ENCODE data around the gene COL4A1.

Gene COL4A1

GRCh38 chr13:110233181-110233950 is 73.6 kb downstream of the COL4A1 start:
- no peak for FAIRE-seq

- FAIRE-seq, result no peak
Observed at GRCh38 chr13:110232756-110233155, 74.2 kb downstream of the COL4A1 start.

DNA sequence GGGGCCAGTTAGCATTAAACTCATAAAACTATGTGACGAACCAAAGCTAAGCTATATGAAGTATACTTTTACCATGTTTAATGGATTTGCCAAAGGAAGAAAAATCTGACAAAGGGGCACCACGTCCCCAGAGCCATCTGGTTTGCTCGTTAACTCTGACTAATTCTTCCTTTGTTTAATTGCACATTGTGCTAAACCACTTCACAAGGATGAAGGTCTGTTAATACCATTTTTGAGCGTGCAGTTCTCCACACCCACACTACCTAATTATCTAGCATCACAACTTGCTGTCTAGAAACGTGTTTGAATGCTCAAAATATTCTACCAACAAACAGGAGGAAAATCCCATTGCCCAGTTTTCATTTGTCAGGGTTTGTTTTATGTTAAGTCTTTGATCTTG is 74.8 kb downstream of the COL4A1 start:
- no peak for FAIRE-seq

- no peak for FAIRE-seq
Observed at GRCh38 chr13:110231348-110232047, 75.5 kb downstream of the COL4A1 start.

- FAIRE-seq, result no peak
Observed at GRCh38 chr13:110230661-110231347, 76.2 kb downstream of the COL4A1 start.

DNA sequence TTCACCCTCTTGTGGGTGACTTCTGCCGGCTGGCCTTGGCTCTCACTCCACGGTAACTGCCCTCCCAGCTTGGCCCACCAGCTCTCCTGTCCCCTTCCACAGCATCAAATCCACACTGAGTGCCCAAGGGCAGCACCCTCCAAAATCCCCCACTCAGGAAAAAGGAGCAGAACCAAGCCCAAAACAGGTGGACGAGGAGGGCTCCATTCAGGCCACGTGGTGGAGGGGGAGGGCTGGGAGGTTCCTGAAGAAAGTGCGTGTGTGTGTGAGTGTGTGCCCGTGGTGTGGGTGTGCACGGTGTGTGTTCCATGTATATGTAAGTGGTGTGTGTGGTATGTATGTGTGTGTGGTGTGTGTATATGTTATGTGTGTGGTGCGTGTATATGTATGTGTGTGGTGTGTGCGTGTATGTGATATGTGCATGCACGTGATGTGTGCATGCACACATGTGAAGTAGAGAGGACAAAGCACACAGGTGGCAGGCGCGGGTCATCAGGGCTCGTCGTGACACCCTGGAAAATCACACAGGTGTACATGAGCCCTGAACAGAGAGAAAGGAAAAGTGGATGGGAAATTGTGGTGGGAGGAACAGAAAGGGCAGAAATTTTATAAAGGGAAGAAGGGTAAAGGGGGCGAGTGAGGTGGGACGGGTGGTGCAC is 76.9 kb downstream of the COL4A1 start:
- FAIRE-seq, result no peak

GRCh38 chr13:110228936-110229904 is 77.7 kb downstream of the COL4A1 start:
- FAIRE-seq, result no peak

GRCh38 chr13:110227864-110228643 is 78.9 kb downstream of the COL4A1 start:
- FAIRE-seq, result no peak

GRCh38 chr13:110227416-110227815 is 79.5 kb downstream of the COL4A1 start:
- no peak for FAIRE-seq

DNA sequence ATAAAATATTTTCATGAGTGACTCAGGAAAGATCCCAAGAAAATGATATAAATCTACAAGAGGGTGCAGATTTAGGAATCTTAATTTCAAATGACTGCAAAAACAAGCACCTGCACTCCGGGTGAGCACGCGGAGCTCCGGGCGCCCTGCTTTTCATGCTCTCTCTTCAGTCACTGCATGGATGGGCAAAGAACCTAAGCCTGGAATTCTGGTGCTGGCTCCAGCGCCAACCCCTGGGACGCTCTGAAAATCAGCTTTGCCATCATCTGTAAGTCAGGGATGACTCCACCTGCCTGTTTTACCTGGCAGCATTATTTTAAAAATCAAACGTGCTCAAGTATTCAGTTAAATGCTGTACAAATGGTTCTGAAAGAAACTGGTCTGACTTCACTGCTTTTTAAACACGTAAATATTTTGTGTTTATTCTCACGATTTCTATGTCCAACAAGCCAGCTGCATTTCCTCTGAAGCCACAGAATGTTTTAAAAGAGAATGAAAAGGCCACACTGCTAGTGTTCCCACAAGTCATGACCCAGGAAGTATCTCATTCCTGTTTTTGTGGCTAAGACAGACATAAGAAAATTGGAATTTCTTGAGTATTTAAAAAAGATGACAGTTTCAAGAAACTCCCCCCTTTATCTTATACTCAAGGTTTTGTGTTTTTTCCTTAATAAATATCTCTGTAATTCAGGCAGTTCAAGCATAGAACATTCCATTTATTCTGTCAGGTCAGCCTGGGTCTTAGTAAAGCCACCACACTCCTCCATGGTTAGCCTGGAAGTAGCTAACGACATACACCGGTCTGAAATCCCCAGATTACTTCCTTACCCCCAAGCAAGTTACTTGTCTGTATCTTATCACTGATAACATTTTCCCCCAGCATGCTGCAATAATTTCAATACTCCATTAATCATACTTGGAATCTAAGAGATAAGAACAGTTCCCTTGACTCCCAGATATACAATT is 81.1 kb downstream of the COL4A1 start:
- FAIRE-seq, result no peak

DNA sequence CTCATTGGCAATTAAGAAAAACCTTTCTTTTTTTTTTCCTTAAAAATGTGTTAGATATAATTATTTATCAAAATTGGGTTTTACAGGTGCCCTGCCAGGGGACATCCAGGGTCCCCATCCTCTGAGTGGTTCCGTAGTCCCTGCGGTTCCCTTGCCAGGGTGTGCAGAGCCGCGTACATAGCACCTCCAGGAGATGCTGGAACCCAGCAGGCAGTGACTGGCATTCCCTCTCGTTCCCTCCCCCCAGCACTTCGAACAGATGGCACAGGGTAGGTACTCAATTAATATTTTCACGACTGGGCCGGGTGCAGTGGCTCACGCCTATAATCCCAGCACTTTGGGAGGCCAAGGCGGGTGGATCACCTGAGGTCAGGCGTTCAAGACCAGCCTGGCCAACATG is 82.0 kb downstream of the COL4A1 start:
- FAIRE-seq, result no peak

GRCh38 chr13:110224519-110224918 is 82.4 kb downstream of the COL4A1 start:
- no peak for FAIRE-seq

DNA sequence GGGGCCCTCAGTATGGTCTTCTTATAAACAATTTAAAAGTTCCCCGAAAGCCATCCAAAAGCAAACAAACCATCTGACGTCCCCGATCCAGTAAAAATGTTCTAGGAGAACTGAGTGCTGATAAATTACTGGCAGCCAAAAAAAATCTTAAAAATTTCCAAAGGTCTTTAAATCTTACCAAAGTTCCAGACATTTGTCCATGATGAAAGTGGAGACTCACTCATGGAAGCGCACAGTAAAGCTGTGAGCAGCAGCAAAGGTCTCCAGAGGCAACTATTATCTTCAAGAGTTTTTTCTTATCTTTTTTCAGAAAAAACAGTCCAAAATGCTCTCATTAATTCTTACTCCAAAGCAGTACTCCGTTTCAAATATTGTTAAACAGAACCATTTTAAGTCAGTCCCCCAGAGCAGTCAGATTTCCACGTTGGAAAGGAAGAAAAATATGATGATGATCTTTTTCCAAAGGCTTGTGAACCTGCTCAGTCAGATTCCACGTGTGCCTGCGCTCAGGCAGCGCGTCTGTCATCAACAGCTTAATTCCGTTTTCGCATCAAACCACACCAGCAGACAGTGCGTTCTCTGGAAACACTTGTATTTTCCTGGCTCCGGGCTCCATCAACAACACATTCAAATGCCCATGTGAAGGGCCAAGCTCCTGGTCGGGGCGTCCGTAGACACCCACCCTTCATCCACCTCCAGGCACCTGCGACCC is 85.4 kb downstream of the COL4A1 start:
- FAIRE-seq, result no peak

- no peak for FAIRE-seq
Observed at GRCh38 chr13:110220471-110220870, 86.5 kb downstream of the COL4A1 start.

- no peak for FAIRE-seq
Observed at GRCh38 chr13:110218581-110219201, 88.3 kb downstream of the COL4A1 start.

DNA sequence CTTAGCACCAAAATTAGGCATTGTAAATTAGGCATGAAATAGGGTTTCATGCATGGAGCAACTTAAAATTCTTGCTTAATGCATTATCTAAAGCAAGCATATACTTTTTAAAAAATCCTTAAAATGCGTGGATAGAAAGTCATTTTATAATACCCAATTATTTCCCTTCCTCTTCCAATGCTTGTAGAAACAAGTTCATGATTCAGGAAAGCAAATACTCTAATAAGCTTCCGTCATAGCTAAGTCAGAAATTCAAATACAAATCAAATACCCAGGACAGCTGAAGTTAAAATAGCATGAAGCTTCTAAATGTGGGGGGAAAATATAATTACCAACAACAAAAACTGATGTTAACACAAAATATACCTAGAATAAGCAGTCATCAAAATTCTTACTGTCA is 89.1 kb downstream of the COL4A1 start:
- no peak for FAIRE-seq

GRCh38 chr13:110217085-110217484 is 89.9 kb downstream of the COL4A1 start:
- no peak for FAIRE-seq

GRCh38 chr13:110216398-110217041 is 90.4 kb downstream of the COL4A1 start:
- FAIRE-seq, result no peak
